Activated T-cell treated with anti-CD3 and anti-CD28 coated beads for 4 hours (primary cell): ENCODE measurements around the gene MRPS12.

Experiments used
- DNase-seq: peaks from one replicate; pipeline ENCODE4 v3.0.0-alpha.2; 2020

MRPS12 gene

DNA sequence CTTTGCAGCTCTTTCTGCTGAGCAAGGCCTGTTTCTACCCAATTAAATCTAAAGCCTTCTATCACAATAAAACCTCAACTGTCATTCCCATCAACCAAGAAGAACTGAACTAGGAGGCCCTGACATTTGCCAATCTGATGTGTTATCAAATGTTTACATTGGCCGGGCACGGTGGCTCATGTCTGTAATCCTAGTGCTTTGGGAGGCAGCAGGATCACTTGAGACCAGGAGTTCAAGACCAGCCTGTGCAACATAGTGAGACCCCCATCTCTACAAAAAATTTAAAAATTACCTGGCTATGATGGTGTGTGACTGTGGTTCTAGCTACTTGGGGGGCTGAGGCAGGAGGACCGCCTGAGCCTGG lies 47.6 kb downstream of the MRPS12 start:
- DNase-seq = no peak

DNA sequence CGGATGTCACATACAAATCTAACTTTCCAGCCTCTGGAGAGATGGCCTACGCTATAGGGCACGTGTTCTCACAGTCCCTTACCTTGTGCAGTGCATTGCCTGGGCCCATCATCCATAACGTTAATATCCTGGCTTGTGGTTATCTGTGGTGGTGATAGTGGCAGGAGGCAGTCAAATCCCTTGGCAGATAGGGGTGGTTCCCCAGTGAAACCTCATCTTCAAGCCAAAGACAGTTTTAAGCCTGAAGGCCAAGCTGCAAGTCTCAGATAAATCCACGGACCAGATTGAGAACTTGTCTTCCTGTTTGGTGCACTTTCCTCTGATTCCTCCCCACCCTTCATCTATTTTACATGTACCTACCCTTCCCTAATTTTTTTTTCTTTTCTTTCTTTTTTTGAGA lies 49.1 kb downstream of the MRPS12 start:
- DNase-seq = no peak

DNA sequence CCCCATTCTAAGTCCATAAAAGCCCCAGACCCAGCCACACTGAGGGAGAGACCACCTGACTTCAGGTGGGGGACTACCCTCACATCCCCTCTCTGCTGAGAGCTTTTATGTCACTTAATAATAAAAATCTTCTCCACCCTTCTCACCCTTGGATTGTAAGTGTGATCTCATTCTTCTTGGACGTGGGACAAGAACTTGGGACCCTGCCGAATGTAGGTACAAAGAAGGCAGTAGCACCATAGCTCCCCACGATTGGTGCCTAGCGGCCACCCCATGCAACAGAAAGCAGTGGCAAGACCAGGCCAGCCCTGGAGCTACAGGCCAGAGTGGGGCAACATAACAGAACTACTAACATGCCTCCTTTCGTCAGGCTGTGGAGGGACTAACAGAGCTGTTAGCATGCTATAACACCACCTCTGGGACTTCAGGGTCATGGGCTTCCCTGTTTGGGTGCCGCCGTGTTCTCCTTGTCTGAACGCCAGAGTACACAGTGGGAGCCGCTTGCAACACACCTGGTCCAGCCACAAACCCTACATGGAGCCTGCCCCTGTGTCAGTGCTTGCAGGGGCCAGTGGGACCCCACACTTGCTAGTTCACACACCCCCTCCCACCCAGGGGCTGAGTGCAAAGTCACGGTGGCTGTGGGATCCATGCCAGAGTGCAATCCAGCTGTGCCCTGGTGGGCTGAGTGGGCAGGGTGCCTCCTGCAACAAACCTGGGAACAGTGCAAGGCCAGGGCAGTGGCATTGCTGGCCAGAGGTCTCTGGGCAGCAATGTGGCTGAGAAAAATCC lies 50.0 kb downstream of the MRPS12 start:
- no peak for DNase-seq
